Type B pancreatic cell (in vitro differentiated cells): ENCODE results near the gene TMIGD2. TPM values are rescaled to one million over a fixed set of nuclear protein-coding genes. Genes with fewer than 3 reads are reported as not detected.

ENCODE experiments used
- DNase-seq: peaks from one replicate; pipeline ENCODE4 v3.0.0; 2021; ENCODE audit warnings: mixed read lengths; ENCODE audit not compliant: unreplicated experiment; ENCODE audit errors: extremely low spot score
- H3K27ac Mint-ChIP-seq: 2 replicates; pipeline ENCODE4 v1.8.0; 2021; ENCODE audit warnings: mild to moderate bottlenecking, mixed read lengths
- H3K27me3 Mint-ChIP-seq: 2 replicates; pipeline ENCODE4 v1.8.0; 2021; ENCODE audit warnings: mixed read lengths
- H3K36me3 Mint-ChIP-seq: 2 replicates; pipeline ENCODE4 v1.8.0; 2021; ENCODE audit warnings: mixed read lengths
- H3K4me1 Mint-ChIP-seq: one replicate; pipeline ENCODE4 v1.8.0; 2021; ENCODE audit warnings: mixed read lengths; ENCODE audit not compliant: unreplicated experiment
- H3K4me3 Mint-ChIP-seq: 2 replicates; pipeline ENCODE4 v1.8.0; 2021; ENCODE audit warnings: mild to moderate bottlenecking, mixed read lengths
- H3K9me3 Mint-ChIP-seq: 2 replicates; pipeline ENCODE4 v1.8.0; 2021; ENCODE audit warnings: mixed read lengths
- CTCF ChIP-seq: fragments of 200-600 bp; sonication (generic); conservative IDR thresholded peaks from 2 replicates; pipeline ENCODE4 v1.5.0; 2021; ENCODE audit warnings: antibody characterized with exemption, mild to moderate bottlenecking
- total RNA-seq: library from RNA; stranded (reverse); gene quantifications from 2 replicates; pipeline ENCODE4 v1.2.1, GENCODE V29; 2021; ENCODE audit warnings: low replicate concordance

TMIGD2 gene
- total RNA-seq, 1 donor from 2014 or later: not detected

DNA sequence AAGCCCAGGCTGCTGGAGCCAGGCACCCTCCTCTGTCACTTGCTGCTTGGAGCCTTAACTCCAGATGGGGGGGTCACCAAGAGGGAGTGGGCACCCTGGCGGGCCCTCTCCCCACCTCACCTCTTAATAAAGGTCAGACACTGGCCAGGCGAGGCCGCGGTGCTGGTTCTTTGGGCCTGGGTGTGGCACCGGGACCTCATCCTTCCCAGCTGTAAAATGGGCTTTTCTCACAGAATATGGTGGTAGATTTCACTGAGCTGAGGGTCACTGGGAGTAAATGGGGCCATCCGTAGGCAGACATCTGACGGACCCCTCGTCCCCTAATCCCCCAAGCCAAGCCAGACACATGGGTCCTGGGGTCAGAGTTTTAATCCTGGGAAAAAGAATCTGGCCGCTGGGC lies 21.5 kb upstream of the TMIGD2 start:
- DNase-seq: no peak
- TF ChIP-seq CTCF: no peak
- Mint-ChIP-seq H3K36me3 (peaks cover 8% of the 10 kb centered on the region), H3K4me1 (no peaks in the 10 kb centered on the region), H3K27me3 (peaks cover 4% of the 10 kb centered on the region), H3K27ac (no peak overlapping the region), H3K4me3 (no peak overlapping the region), H3K9me3 (peaks cover 8% of the 10 kb centered on the region)

- Mint-ChIP-seq H3K27ac (no peak overlapping the region), H3K4me1 (no peaks in the 10 kb centered on the region), H3K4me3 (no peak overlapping the region), H3K36me3 (peaks cover 13% of the 10 kb centered on the region), H3K9me3 (peaks cover 8% of the 10 kb centered on the region), H3K27me3 (peaks cover 4% of the 10 kb centered on the region)
- DNase-seq: no peak
- no peak for TF ChIP-seq CTCF
Measured at GRCh38 chr19:4322942-4323665, 20.9 kb upstream of the TMIGD2 start.

DNA sequence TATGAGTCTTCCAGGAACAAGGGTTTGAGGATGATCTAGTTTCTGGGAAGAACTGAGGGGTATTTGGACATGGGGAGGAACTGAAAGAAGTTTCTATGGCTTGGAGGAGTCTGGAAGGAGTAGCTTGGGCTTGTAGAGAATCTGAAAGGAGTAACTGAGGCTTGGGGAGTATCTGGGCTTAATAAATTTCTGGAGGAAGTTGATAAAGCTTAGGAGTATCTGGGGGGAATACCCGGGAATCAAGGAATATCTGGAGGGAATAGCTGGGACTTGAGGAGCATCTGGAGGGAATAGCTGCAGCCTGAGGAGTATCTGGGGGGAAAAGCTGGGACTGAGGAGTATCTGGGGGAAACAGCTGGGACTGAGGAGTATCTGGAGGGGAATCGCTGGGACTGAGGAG lies 18.2 kb upstream of the TMIGD2 start:
- no peaks in the 10 kb centered on the region for H3K4me1 Mint-ChIP-seq
- no peaks in the 10 kb centered on the region for H3K27me3 Mint-ChIP-seq
- DNase-seq: no peak
- H3K9me3 Mint-ChIP-seq: peaks cover 8% of the 10 kb centered on the region
- TF ChIP-seq CTCF: no peak
- H3K27ac Mint-ChIP-seq: no peak overlapping the region
- H3K4me3 Mint-ChIP-seq: no peak overlapping the region
- peaks cover 16% of the 10 kb centered on the region for H3K36me3 Mint-ChIP-seq

GRCh38 chr19:4319067-4319718 lies 17.0 kb upstream of the TMIGD2 start:
- Mint-ChIP-seq H3K27ac (no peak overlapping the region), H3K9me3 (peaks cover 8% of the 10 kb centered on the region), H3K36me3 (peaks cover 16% of the 10 kb centered on the region), H3K4me3 (no peak overlapping the region), H3K4me1 (no peaks in the 10 kb centered on the region), H3K27me3 (no peaks in the 10 kb centered on the region)
- TF ChIP-seq CTCF: no peak
- no peak for DNase-seq

GRCh38 chr19:4318460-4318859 lies 16.3 kb upstream of the TMIGD2 start:
- H3K27me3 Mint-ChIP-seq: no peaks in the 10 kb centered on the region
- TF ChIP-seq CTCF: no peak
- no peaks in the 10 kb centered on the region for H3K4me1 Mint-ChIP-seq
- H3K36me3 Mint-ChIP-seq: peaks cover 16% of the 10 kb centered on the region
- DNase-seq: no peak
- no peak overlapping the region for H3K27ac Mint-ChIP-seq
- peaks cover 8% of the 10 kb centered on the region for H3K9me3 Mint-ChIP-seq
- H3K4me3 Mint-ChIP-seq: no peak overlapping the region
